Right lobe of liver (tissue), 6 donors: ENCODE measurements around the gene PFKFB4. TPM values are rescaled to one million over a fixed set of nuclear protein-coding genes. Genes with fewer than 3 reads are reported as not detected.

Experiments
- ATAC-seq, 4 donors: fragments of 200-7000 bp; cut with Tn5 transposase; one replicate each; pipeline ENCODE4 v1.9.1; 2020; ENCODE audit warnings: mild to moderate bottlenecking in 4 of 4, moderate library complexity in 4 of 4
- DNase-seq, 3 donors: peaks; one replicate each; pipeline ENCODE4 v3.0.0-alpha.2; 2020
- H3K27ac ChIP-seq, 3 donors: fragments of 200-600 bp; one replicate each; pipeline ENCODE4 v1.8.0; 2022
- H3K27me3 ChIP-seq, 2 donors: fragments of 200-600 bp; one replicate each; pipeline ENCODE4 v1.8.0; 2022
- H3K36me3 ChIP-seq, 4 donors: fragments of 200-600 bp; sonication (generic) in 1 of 4; one replicate each; pipeline versions ENCODE4 v1.5.1 to v1.8.0; 2017 to 2022; ENCODE audit warnings: control low read depth in 1 of 4
- H3K4me1 ChIP-seq, 4 donors: fragments of 200-600 bp; sonication (generic) in 1 of 4; one replicate each; pipeline versions ENCODE4 v1.5.1 to v1.8.0; 2017 to 2022; ENCODE audit warnings: control low read depth in 1 of 4
- H3K4me3 ChIP-seq, 3 donors: fragments of 200-600 bp; one replicate each; pipeline ENCODE4 v1.8.0; 2022
- H3K9me3 ChIP-seq, 4 donors: fragments of 200-600 bp; sonication (generic) in 1 of 4; one replicate each; pipeline versions ENCODE4 v1.5.1 to v1.8.0; 2017 to 2022; ENCODE audit warnings: control low read depth in 1 of 4
- CTCF ChIP-seq, 4 donors: fragments of 200-600 bp in 3 of 4; fragments of 450-650 bp in 1 of 4; IDR thresholded peaks; one replicate each; pipeline versions ENCODE4 v1.5.1 to v1.8.0; 2016 to 2022; ENCODE audit warnings: antibody characterized with exemption in 4 of 4, mild to moderate bottlenecking in 2 of 4
- POLR2A ChIP-seq: fragments of 450-650 bp; IDR thresholded peaks from one replicate; pipeline ENCODE4 v1.6.1; 2017; ENCODE audit warnings: antibody characterized with exemption, mild to moderate bottlenecking
- WGBS: methylation state at CpG from one replicate; pipeline ENCODE4 v1.1.6; 2018; ENCODE audit warnings: low coverage, low lambda C conversion rate; ENCODE audit not compliant: insufficient coverage; ENCODE audit errors: missing lambda C conversion rate; 5-methylcytosine and 5-hydroxymethylcytosine counted together
- intact Hi-C, 2 donors: fragments of 100-400 bp; cut with DNase I; formaldehyde crosslinking; loops; one replicate each; pipeline versions ENCODE4 v1.11.2 to v1.14.1; 2022
- microRNA counts: library from miRNA; unstranded; fragments of <30 nt; microRNA quantifications from one replicate; lab custom pipeline; 2016
- microRNA-seq, 2 donors: library from miRNA; unstranded; fragments of <30 nt; microRNA quantifications; one replicate each; pipeline ENCODE4, GENCODE V29; 2019 to 2020
- small RNA-seq, 2 experiments: library from RNA; depleted of rRNA; stranded (forward); fragments of <200 nt; gene quantifications; one replicate each; pipeline ENCODE3, GENCODE V24; 2016
- total RNA-seq, 6 experiments: library from RNA; depleted of rRNA in 2 of 6; stranded (reverse); fragments of >200 nt in 2 of 6; fragmentation: NEBNext Ultra II Directional in 3 of 6; extraction: Animal tissue kit (Norgen Biotek cat#: 25700) in 3 of 6; gene quantifications; one replicate each; pipeline versions ENCODE4 v1.1.0 to v1.2.4, GENCODE V29; 2016 to 2023
- donor health status: DM: no; HTN: yes; CAD: no.
- donor health status: DM: no; HTN: no; CAD: no.
- donor health status: DM: no; HTN: no; CAD: no.
- donor health status: DM: no; HTN: yes; CAD: no.
- donor health status: DM: no; HTN: yes; CAD: no.

Gene PFKFB4
- total RNA-seq, 6 experiments from 2014 or later = 0.59 to 10.8 (median 1.4) TPM

- no CpG with 5 or more reads among the region's 1 CpG for WGBS
- Histone ChIP-seq H3K27me3 (no peaks in the 10 kb centered on the region), H3K4me1 (peaks cover 2 to 73% (median 39%) of the 10 kb centered on the region in 4 donors), H3K4me3 (no peak overlapping the region), H3K36me3 (peaks cover 0 to 10% (median 1%) of the 10 kb centered on the region in 4 donors), H3K9me3 (no peaks in the 10 kb centered on the region), H3K27ac (peak overlapping the region in 2 of 3 donors; percentile 67 to 86)
- DNase-seq = peak; percentile 69 to 98 (median 96)
- intact Hi-C loops = no loop called here
- ATAC-seq = peak in 3 of 4 donors; percentile 41 to 49 (median 43)
- no peak for TF ChIP-seq CTCF (IDR thresholded peaks at IDR 0.05)
- no peak for TF ChIP-seq POLR2A
Observed at GRCh38 chr3:48470286-48470685, 86.3 kb downstream of the PFKFB4 start.

GRCh38 chr3:48469046-48469915 lies 87.3 kb downstream of the PFKFB4 start:
- no peak for TF ChIP-seq POLR2A
- TF ChIP-seq CTCF (IDR thresholded peaks at IDR 0.05) = no peak
- Histone ChIP-seq H3K4me1 (peaks cover 2 to 78% (median 39%) of the 10 kb centered on the region in 4 donors), H3K4me3 (no peak overlapping the region)

GRCh38 chr3:48468329-48468731 lies 88.3 kb downstream of the PFKFB4 start:
- Histone ChIP-seq H3K36me3 (peaks cover 0 to 10% (median 1%) of the 10 kb centered on the region in 4 donors), H3K27me3 (no peaks in the 10 kb centered on the region), H3K4me3 (no peak overlapping the region), H3K9me3 (no peaks in the 10 kb centered on the region), H3K4me1 (peaks cover 2 to 72% (median 36%) of the 10 kb centered on the region in 4 donors), H3K27ac (peak overlapping the region; percentile 3 to 98 (median 92))
- intact Hi-C loops = loop anchor here in 1 of 2 donors (5.0 kb wide), 1 partner anchor 34 kb away; the partner anchor contains the start of gene SHISA5
- TF ChIP-seq POLR2A (peak; percentile 44), CTCF (IDR thresholded peaks at IDR 0.05) (no peak)
- ATAC-seq (peak; percentile 27 to 57 (median 36)), DNase-seq (peak; percentile 78 to 92 (median 86))
- no CpG with 5 or more reads among the region's 8 CpGs for WGBS

More at GRCh38 chr3:48469046-48469915, 87.3 kb downstream of the PFKFB4 start:
- H3K27ac ChIP-seq = peak overlapping the region in 1 of 3 donors; percentile 92
- H3K36me3 ChIP-seq = peaks cover 0 to 10% (median 1%) of the 10 kb centered on the region in 4 donors
- no peaks in the 10 kb centered on the region for H3K27me3 ChIP-seq
- H3K9me3 ChIP-seq = no peaks in the 10 kb centered on the region
- WGBS = 20% methylated on average over 2 of the region's 29 CpGs
- no peak for ATAC-seq
- DNase-seq = peak in 2 of 3 donors; percentile 38 to 66
- intact Hi-C loops = loop anchor here in 1 of 2 donors (5.0 kb wide), 1 partner anchor 33 kb away; the partner anchor contains the start of gene SHISA5

MicroRNAs encoded within 50 kb of the gene (microRNA counts, 767-probe panel; counts per million panel counts)
- 237 counts per million for microRNA hsa-miR-711 (lab: Ali Mortazavi, UCI)

Small RNA genes within 50 kb of the gene (microRNA-seq; reads per million reads assigned to microRNA genes)
- 0 reads per million in 2 donors for gene MIR6823
- gene MIR711 = 0 reads per million in 2 donors

Small RNA genes within 50 kb of the gene (small RNA-seq; reads per million reads assigned to genes)
- gene MIR6823 = 0 reads per million in 2 experiments

Other genes with a start within 250 kb of the PFKFB4 start
- not detected for gene SPINK8, start 223.1 kb downstream of the PFKFB4 start, total RNA-seq
- not detected for gene FBXW12, start 184.6 kb downstream of the PFKFB4 start, total RNA-seq
- gene PLXNB1, start 126.7 kb downstream of the PFKFB4 start, total RNA-seq = 100 to 1,000 TPM in 2 of 6 experiments, 10 to 100 TPM in 4; 65.9 to 132 (median 86.5) TPM
- gene CCDC51, start 116.7 kb downstream of the PFKFB4 start, total RNA-seq = 10 to 100 TPM in 2 of 6 experiments, 1 to 10 TPM in 4; 5.9 to 16.0 (median 8.1) TPM
- 100 to 1,000 TPM in 2 of 6 experiments, 10 to 100 TPM in 4; 64.8 to 182 (median 80.1) TPM for gene TMA7, start 116.5 kb downstream of the PFKFB4 start, total RNA-seq
- gene ATRIP, start 110.1 kb downstream of the PFKFB4 start, total RNA-seq = 1 to 10 TPM; 2.4 to 4.5 (median 3.2) TPM
- gene SHISA5, start 52.6 kb downstream of the PFKFB4 start, total RNA-seq = 100 to 1,000 TPM in 4 of 6 experiments, 10 to 100 TPM in 2; 76.3 to 118 (median 101) TPM
- not detected for gene UCN2, start 7.0 kb upstream of the PFKFB4 start, total RNA-seq
- gene COL7A1, start 38.5 kb upstream of the PFKFB4 start, total RNA-seq = 1 to 10 TPM in 4 of 6 experiments, under 1 TPM in 2; 0.31 to 1.7 (median 1.1) TPM
- 100 to 1,000 TPM; 176 to 329 (median 213) TPM for gene UQCRC1, start 52.8 kb upstream of the PFKFB4 start, total RNA-seq
- gene TMEM89, start 65.0 kb upstream of the PFKFB4 start, total RNA-seq = not detected
- gene SLC26A6, start 78.7 kb upstream of the PFKFB4 start, total RNA-seq = 1 to 10 TPM; 6.6 to 9.9 (median 8.6) TPM
- gene CELSR3, start 106.1 kb upstream of the PFKFB4 start, total RNA-seq = under 1 TPM; 0.15 to 0.68 (median 0.34) TPM
- 10 to 100 TPM in 4 of 6 experiments, 1 to 10 TPM in 2; 6.8 to 27.3 (median 12.3) TPM for gene NCKIPSD, start 129.1 kb upstream of the PFKFB4 start, total RNA-seq
- 10 to 100 TPM; 25.4 to 31.4 (median 27.4) TPM for gene IP6K2, start 160.4 kb upstream of the PFKFB4 start, total RNA-seq